Endodermal cell (in vitro differentiated cells): ENCODE results near the gene NKX2-4. TPM values are rescaled to one million over a fixed set of nuclear protein-coding genes. Genes with fewer than 3 reads are reported as not detected.
A peak's percentile ranks its signal among the peaks of the same experiment; 100 is the strongest.

Source experiments
- DNase-seq: peaks from one replicate; pipeline ENCODE4 v3.0.0-alpha.2; 2017
- H3K27ac ChIP-seq: 2 replicates; pipeline ENCODE4 v1.5.1; 2013; ENCODE audit warnings: mild to moderate bottlenecking, low read depth, low read length, moderate library complexity
- H3K27me3 ChIP-seq: 2 replicates; pipeline ENCODE4 v1.6.1; 2013; ENCODE audit warnings: mild to moderate bottlenecking, low read length, moderate library complexity; ENCODE audit not compliant: insufficient read depth, control insufficient read depth, poor library complexity, severe bottlenecking
- H3K36me3 ChIP-seq: 2 replicates; pipeline ENCODE4 v1.7.0; 2013; ENCODE audit warnings: mild to moderate bottlenecking, low read length, moderate library complexity; ENCODE audit not compliant: control insufficient read depth, insufficient read depth
- H3K4me1 ChIP-seq: one replicate; pipeline ENCODE4 v1.7.0; 2013; ENCODE audit warnings: low read length; ENCODE audit not compliant: control insufficient read depth, insufficient read depth
- H3K4me3 ChIP-seq: 2 replicates; pipeline ENCODE4 v1.5.1; 2013; ENCODE audit warnings: mild to moderate bottlenecking, low read length, moderate library complexity
- H3K9ac ChIP-seq: 2 replicates; pipeline ENCODE4 v1.6.1; 2013; ENCODE audit warnings: mild to moderate bottlenecking, low read length, moderate library complexity; ENCODE audit not compliant: poor library complexity, severe bottlenecking; ENCODE audit errors: extremely low read depth
- H3K9me3 ChIP-seq: 2 replicates; pipeline ENCODE4 v1.6.1; 2013; ENCODE audit warnings: mild to moderate bottlenecking, low read length, moderate library complexity; ENCODE audit not compliant: control insufficient read depth
- H3K27ac Mint-ChIP-seq: 2 replicates; pipeline ENCODE4 v1.8.0; 2020; ENCODE audit warnings: mixed read lengths
- H3K27me3 Mint-ChIP-seq: 2 replicates; pipeline ENCODE4 v1.8.0; 2021; ENCODE audit warnings: mild to moderate bottlenecking, mixed read lengths; ENCODE audit not compliant: insufficient read depth
- H3K36me3 Mint-ChIP-seq: 2 replicates; pipeline ENCODE4 v1.8.0; 2020; ENCODE audit warnings: low read depth, mixed read lengths
- H3K4me1 Mint-ChIP-seq: 2 replicates; pipeline ENCODE4 v1.8.0; 2020; ENCODE audit warnings: mixed read lengths
- H3K4me3 Mint-ChIP-seq: 2 replicates; pipeline ENCODE4 v1.8.0; 2020; ENCODE audit warnings: mild to moderate bottlenecking, moderate library complexity, mixed read lengths
- H3K9me3 Mint-ChIP-seq: 2 replicates; pipeline ENCODE4 v1.8.0; 2020; ENCODE audit warnings: mild to moderate bottlenecking, mixed read lengths
- CTCF ChIP-seq: fragments of 200-600 bp; sonication (generic); conservative IDR thresholded peaks from 2 replicates; pipeline ENCODE4 v1.5.0; 2021; ENCODE audit warnings: antibody characterized with exemption, mild to moderate bottlenecking
- WGBS, 2 experiments: methylation state at CpG; one replicate each; pipeline versions ENCODE4 v1.1.5 to v1.1.7; 2013; ENCODE audit warnings: missing lambda C conversion rate in 2 of 2, mixed read lengths in 1 of 2; ENCODE audit not compliant: insufficient coverage in 1 of 2, insufficient read length in 1 of 2; 5-methylcytosine and 5-hydroxymethylcytosine counted together
- total RNA-seq, 2 donors: library from RNA; stranded (reverse); fragmentation: NEBNext Ultra II Directional in 1 of 2; extraction: Animal tissue kit (Norgen Biotek cat#: 25700) in 1 of 2; gene quantifications; 2 replicates in 1 of 2; 3 replicates in 1 of 2; pipeline ENCODE4 v1.2.1, GENCODE V29; 2021

The NKX2-4 gene
- total RNA-seq, 2 donors from 2014 or later: not detected

GRCh38 chr20:21357844-21358243 lies 39.5 kb downstream of the NKX2-4 start:
- Mint-ChIP-seq H3K36me3 (peaks cover 42% of the 10 kb centered on the region), H3K4me1 (peaks cover 32% of the 10 kb centered on the region), H3K27ac (peak overlapping the region; percentile 17), H3K27me3 (no peaks in the 10 kb centered on the region), H3K9me3 (no peaks in the 10 kb centered on the region), H3K4me3 (no peak overlapping the region)
- peaks cover 74% of the 10 kb centered on the region for H3K36me3 ChIP-seq
- peaks cover 7% of the 10 kb centered on the region for H3K4me1 ChIP-seq
- no peak overlapping the region for H3K27ac ChIP-seq
- peak overlapping the region; percentile 41 for H3K4me3 ChIP-seq
- TF ChIP-seq CTCF: no peak
- H3K9ac ChIP-seq: peak overlapping the region; percentile 3
- no peaks in the 10 kb centered on the region for H3K27me3 ChIP-seq
- H3K9me3 ChIP-seq: no peaks in the 10 kb centered on the region
- DNase-seq: no peak
- 73% methylated on average over 1 of the region's 1 CpG; no CpG with 5 or more reads in 1 of the 2 experiments for WGBS, 2 experiments

GRCh38 chr20:21356386-21356785 lies 40.9 kb downstream of the NKX2-4 start:
- Mint-ChIP-seq H3K9me3 (no peaks in the 10 kb centered on the region), H3K4me3 (no peak overlapping the region)
- no peak overlapping the region for H3K27ac ChIP-seq

GRCh38 chr20:21355981-21356380 lies 41.3 kb downstream of the NKX2-4 start:
- peaks cover 74% of the 10 kb centered on the region for H3K36me3 ChIP-seq

More at GRCh38 chr20:21356386-21356785, 40.9 kb downstream of the NKX2-4 start:
- Mint-ChIP-seq H3K4me1 (peaks cover 26% of the 10 kb centered on the region), H3K36me3 (peaks cover 34% of the 10 kb centered on the region), H3K27me3 (no peaks in the 10 kb centered on the region), H3K27ac (no peak overlapping the region)
- Histone ChIP-seq H3K4me3 (no peak overlapping the region), H3K36me3 (peaks cover 75% of the 10 kb centered on the region), H3K4me1 (peaks cover 7% of the 10 kb centered on the region), H3K9me3 (no peaks in the 10 kb centered on the region), H3K9ac (no peak overlapping the region), H3K27me3 (no peaks in the 10 kb centered on the region)
- no peak for DNase-seq
- no peak for TF ChIP-seq CTCF

More at GRCh38 chr20:21355981-21356380, 41.3 kb downstream of the NKX2-4 start:
- H3K4me1 ChIP-seq: peaks cover 7% of the 10 kb centered on the region
- TF ChIP-seq CTCF: no peak
- peaks cover 24% of the 10 kb centered on the region for H3K4me1 Mint-ChIP-seq
- H3K4me3 ChIP-seq: no peak overlapping the region
- H3K27me3 Mint-ChIP-seq: no peaks in the 10 kb centered on the region
- H3K9me3 Mint-ChIP-seq: no peaks in the 10 kb centered on the region
- WGBS, 2 experiments: no CpG with 5 or more reads among the region's 1 CpG
- H3K9me3 ChIP-seq: no peaks in the 10 kb centered on the region
- no peak for DNase-seq
- H3K27ac Mint-ChIP-seq: no peak overlapping the region
- no peaks in the 10 kb centered on the region for H3K27me3 ChIP-seq
- H3K9ac ChIP-seq: no peak overlapping the region
- no peak overlapping the region for H3K27ac ChIP-seq
- no peak overlapping the region for H3K4me3 Mint-ChIP-seq
- H3K36me3 Mint-ChIP-seq: peaks cover 32% of the 10 kb centered on the region
